C4-2B (cell line): Measurements from ENCODE around the gene PNPLA7.

Experiments
- H3K27ac ChIP-seq: fragments of 450-650 bp; 2 replicates; pipeline ENCODE4 v1.5.1; 2017
- ZFX ChIP-seq: fragments of 450-650 bp; IDR thresholded peaks from 2 replicates; pipeline ENCODE4 v1.6.1; 2017
- TF ChIP-seq, protein P1 (sequence below): fragments of 450-650 bp; conservative IDR thresholded peaks from 2 replicates; pipeline ENCODE4 v1.5.1; 2017; ENCODE audit warnings: mild to moderate bottlenecking

Gene PNPLA7

DNA sequence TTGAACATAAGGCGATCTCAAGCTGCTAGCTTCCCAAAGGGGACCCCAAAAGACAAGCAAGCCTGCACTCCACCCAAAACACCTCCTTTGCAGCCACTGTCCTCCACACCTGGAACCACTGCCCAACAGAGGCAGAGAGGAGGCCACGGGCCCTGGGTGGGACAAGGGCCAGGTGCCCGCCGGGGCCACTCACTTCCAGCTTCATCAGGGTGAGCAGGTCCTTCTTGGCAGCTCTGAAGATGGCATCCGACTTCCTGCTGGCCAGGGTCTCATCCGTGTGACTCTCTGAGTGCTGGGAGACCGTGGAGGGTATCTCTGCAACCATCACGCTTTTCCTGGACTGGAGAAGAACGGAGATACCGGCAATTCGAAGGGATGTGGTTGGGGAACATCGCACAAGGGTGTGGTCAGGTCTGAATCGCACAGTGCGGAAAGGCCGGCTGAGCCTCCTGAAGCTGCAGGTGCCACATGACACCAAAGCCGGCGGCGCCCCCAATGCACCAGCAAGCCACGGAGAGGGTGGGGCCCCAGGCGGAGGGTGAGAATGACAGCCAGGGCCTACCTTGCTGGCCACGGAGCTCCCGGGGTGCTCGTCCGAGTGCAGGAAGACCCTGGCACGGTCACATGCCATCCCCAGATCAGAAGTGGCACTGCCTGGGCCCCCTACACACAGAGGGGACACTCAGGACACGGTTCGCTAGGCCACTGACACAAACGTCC is 44.6 kb downstream of the PNPLA7 start:
- H3K27ac ChIP-seq = no peak overlapping the region
- TF ChIP-seq ZFX = no peak
- TF ChIP-seq, protein P1, sequence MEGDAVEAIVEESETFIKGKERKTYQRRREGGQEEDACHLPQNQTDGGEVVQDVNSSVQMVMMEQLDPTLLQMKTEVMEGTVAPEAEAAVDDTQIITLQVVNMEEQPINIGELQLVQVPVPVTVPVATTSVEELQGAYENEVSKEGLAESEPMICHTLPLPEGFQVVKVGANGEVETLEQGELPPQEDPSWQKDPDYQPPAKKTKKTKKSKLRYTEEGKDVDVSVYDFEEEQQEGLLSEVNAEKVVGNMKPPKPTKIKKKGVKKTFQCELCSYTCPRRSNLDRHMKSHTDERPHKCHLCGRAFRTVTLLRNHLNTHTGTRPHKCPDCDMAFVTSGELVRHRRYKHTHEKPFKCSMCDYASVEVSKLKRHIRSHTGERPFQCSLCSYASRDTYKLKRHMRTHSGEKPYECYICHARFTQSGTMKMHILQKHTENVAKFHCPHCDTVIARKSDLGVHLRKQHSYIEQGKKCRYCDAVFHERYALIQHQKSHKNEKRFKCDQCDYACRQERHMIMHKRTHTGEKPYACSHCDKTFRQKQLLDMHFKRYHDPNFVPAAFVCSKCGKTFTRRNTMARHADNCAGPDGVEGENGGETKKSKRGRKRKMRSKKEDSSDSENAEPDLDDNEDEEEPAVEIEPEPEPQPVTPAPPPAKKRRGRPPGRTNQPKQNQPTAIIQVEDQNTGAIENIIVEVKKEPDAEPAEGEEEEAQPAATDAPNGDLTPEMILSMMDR = no peak

DNA sequence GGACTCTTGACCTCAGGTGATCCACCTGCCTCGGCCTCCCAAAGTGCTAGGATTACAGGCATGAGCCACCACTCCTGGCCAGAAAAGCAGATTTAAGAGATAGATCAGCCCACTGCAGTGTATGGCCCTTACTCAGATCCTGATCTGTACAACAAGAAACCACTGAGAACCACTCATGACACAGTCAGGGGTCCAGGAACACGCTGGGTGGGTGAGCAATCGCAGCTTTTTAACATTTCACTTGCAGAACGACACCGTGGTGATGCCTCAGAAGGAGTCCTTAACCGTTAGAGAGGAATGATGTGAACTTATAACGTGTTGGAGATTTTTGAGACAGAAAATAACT is 45.8 kb downstream of the PNPLA7 start:
- no peak overlapping the region for H3K27ac ChIP-seq
- TF ChIP-seq, protein P1 = no peak
- no peak for TF ChIP-seq ZFX

DNA sequence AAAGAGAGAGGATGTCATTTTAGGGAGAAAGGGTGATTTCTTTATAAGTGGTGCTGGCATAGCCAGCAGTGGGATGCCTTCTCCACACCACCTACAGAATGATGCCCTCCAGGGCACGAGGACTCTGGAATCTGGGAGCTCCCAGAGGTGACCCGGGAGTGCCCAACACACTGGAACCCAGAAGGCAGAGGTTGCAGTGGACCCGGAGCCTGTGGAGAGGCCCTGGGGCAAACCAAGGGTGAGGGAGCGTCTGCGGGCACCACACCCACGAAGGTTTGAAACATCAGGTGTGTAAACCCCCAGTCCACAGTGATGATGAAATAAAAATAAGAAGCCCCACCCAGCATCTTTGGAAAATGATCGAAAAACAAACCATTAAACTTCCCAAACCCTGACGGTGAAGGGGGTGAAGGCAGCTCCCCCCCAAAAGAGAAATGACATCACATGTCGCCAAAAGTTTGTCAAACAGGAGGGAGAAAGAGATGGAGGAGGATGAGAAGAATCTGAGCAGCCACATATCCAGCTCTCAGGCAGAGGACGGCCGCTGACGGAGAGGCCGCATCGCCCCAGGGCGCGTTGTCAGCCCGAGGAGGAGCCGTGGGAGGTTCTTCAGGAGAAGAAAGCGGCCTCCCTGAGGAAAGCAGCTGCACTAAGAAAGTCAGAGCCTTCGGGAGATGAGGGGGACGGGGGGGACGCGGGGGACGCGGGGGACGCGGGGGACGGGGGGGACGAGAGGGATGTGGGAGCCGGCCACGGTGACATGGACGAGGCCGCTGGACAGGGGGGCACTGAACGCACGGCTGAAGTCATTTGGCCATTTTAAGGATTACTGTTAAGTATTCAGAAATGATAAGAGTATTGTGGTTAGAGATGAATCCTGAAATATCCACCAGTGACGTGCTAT is 47.9 kb downstream of the PNPLA7 start:
- TF ChIP-seq, protein P1 = no peak
- no peak for TF ChIP-seq ZFX

DNA sequence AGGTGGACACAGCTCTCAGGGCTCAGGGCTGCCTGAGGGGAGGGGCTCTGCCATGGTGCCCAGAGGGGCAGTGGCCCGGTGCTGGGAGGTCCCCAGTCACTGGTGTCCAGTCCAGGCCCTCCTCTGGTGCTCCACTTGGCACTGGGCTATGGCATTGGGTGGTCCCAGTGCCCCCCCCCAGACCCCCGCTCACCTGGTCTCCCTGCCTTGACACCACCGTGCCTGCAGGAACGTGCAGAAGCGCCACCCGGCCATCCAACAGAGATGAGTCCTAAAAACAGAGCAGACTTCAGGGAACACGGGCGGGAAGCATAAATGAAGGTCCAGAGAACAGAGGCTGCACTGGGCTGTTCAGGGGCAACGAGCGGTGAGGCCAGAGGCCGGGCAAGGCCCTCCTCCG is 48.7 kb downstream of the PNPLA7 start:
- H3K27ac ChIP-seq = no peak overlapping the region
- no peak for TF ChIP-seq ZFX
- TF ChIP-seq, protein P1 = no peak

More for the DNA sequence above, 47.9 kb downstream of the PNPLA7 start:
- H3K27ac ChIP-seq = no peak overlapping the region

DNA sequence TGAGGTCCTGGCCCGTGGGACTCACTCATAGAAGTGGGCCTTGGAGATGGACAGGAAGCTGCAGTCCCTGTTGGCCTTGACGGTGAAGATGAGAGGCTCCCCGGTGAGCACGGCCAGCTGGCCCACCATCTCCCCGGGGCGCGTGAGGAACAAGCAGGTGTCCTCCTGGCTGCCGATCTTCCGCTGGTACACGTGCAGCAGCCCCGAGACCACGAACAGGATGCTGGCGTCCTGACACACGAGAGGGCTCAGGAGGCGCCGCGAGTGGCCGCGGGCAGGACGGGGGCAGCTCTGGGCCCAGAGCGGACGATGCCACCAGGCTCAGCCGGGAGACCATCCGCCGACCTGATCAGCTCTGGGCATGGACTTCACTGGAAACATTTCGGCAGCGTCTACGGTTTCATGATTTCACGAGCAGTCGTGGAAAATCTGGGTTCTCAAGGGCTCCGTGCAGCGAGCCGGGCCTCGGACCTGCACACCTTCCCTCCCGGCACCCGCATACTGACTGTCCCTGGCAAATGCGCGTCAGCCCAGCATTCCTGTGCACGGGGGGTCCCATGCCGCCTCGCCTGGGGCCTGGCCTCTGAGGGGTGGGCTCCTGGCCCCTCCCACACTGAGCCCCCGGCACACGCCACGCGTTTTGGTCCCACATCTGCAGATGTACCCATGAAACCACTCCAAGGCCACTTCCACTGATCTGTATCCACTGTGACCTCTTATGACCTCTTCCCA is 49.4 kb downstream of the PNPLA7 start:
- no peak for TF ChIP-seq ZFX
- no peak overlapping the region for H3K27ac ChIP-seq

DNA sequence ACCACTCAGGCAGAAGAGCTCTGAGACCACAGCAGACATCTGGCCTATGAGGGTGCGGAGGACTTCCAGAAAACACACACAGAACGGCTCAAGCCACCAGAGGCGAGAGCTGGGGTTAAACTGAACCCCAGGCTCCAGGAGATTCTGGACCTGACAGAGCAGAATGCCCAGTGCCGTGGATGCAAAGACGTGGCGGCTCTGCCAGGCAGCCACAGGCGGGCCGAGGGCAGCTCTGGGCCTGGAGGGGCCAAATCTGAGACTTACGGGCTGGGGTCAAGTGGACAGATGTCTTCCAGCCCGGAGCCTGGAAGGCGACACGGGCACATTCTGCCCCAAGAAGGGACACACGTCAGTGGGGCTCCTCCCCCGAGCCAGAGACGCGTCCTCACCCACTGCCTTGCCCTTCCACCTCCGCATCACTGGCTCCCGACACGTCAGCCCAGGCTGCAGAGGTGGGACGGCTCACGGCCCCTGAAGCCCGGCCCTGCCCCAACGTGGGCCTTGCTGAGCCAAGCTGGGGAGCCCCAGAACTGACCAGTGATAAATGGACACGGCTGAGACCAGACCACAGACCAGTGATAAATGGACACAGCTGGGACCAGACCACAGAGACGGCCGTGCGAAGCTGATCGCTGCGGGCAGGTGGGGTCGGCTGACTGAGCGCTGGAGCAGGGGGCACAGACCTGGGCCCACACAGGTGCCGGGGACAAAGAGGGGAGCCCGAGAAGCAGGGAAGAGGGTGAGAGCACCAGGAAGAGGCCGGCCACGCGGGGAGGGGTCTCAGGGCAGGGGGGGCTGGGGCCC is 50.1 kb downstream of the PNPLA7 start:
- TF ChIP-seq, protein P1 = no peak
- no peak for TF ChIP-seq ZFX

DNA sequence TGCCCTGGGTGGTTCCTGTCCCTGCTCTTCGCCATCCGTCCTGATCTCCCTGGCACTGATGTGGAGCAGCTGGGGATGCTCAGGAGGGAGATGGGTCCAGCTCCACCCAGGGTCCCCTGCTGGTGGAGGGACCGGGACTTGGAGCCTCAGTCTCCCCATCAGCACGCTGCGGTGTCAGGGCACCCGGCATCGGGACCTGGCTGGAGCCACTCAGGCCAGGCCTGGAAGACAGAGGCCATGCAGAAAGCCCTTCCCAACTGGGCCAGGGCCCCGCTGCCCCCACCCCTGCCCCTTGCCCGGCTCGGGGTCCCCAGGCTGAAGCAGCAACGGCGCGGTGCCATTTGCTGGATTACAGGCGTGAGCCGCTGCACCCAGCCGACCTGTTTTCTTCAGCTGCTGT is 50.8 kb downstream of the PNPLA7 start:
- no peak overlapping the region for H3K27ac ChIP-seq

More for the DNA sequence above, 50.1 kb downstream of the PNPLA7 start:
- H3K27ac ChIP-seq = no peak overlapping the region

More for the DNA sequence above, 50.8 kb downstream of the PNPLA7 start:
- no peak for TF ChIP-seq ZFX
- TF ChIP-seq, protein P1 = no peak
